ENCODE measurements around the gene HFM1. TPM values are rescaled to one million over a fixed set of nuclear protein-coding genes. Genes with fewer than 3 reads are reported as not detected.
A peak's percentile ranks its signal among the peaks of the same experiment; 100 is the strongest.
"Not testable (repeated sequence)": the region's sequence is repeated elsewhere in the genome, so short reads cannot be mapped to it uniquely, and the experiment has no call there.

The HFM1 gene
- 10 to 100 TPM in 3 of 4 donors, 1 to 10 TPM in 1; 8.2 to 25.3 (median 10.5) TPM for total RNA-seq

GRCh38 chr1:91404151-91405012, at the start of gene HFM1:
Gene HFM1 (minus strand): TSS chr1:91404837. CDS start chr1:91401082, 3,755 bp downstream.
- H3K27me3 ChIP-seq: no peaks in the 10 kb centered on the region
- no peaks in the 10 kb centered on the region for H3K36me3 ChIP-seq
- no peaks in the 10 kb centered on the region for H3K9me3 ChIP-seq
- intact Hi-C loops (cut with DNase I; ENCODE audit: low total_unique reads): no loop called here
- H3K4me1 ChIP-seq: no peaks in the 10 kb centered on the region
- H3K4me3 ChIP-seq: peak within 1 kb of the TSS; percentile 51 to 74
- peak; percentile 83 to 84 for DNase-seq
- peak; percentile 35 to 67 for TF ChIP-seq POLR2A (IDR thresholded peaks at IDR 0.05)
- peak in 2 of 4 experiments; percentile 11 to 18 for TF ChIP-seq CTCF (IDR thresholded peaks at IDR 0.05)
- peak within 1 kb of the TSS; percentile 85 to 95 for H3K27ac ChIP-seq

- Histone ChIP-seq H3K9me3 (no peaks in the 10 kb centered on the region), H3K27me3 (no peaks in the 10 kb centered on the region), H3K4me3 (no peak overlapping the region), H3K36me3 (no peaks in the 10 kb centered on the region), H3K4me1 (no peaks in the 10 kb centered on the region), H3K27ac (no peak overlapping the region)
- DNase-seq: no peak
- intact Hi-C loops (cut with DNase I; ENCODE audit: low total_unique reads): no loop called here
- TF ChIP-seq CTCF (IDR thresholded peaks at IDR 0.05) (no peak), POLR2A (IDR thresholded peaks at IDR 0.05) (no peak)
These were observed 49.5 kb upstream of the HFM1 start for GRCh38 chr1:91454136-91454535.

- H3K36me3 ChIP-seq: no peaks in the 10 kb centered on the region
- H3K27ac ChIP-seq: no peak overlapping the region
- no peaks in the 10 kb centered on the region for H3K27me3 ChIP-seq
- no peak overlapping the region for H3K4me3 ChIP-seq
- TF ChIP-seq CTCF (IDR thresholded peaks at IDR 0.05) (no peak), POLR2A (IDR thresholded peaks at IDR 0.05) (no peak)
- H3K9me3 ChIP-seq: no peaks in the 10 kb centered on the region
- intact Hi-C loops (cut with DNase I; ENCODE audit: low total_unique reads): no loop called here
- no peaks in the 10 kb centered on the region for H3K4me1 ChIP-seq
- no peak for DNase-seq
These were observed 45.6 kb upstream of the HFM1 start for GRCh38 chr1:91450260-91450659.

- H3K27me3 ChIP-seq; DNase-seq; H3K36me3 ChIP-seq; H3K27ac ChIP-seq; H3K4me3 ChIP-seq; H3K4me1 ChIP-seq; intact Hi-C loops (cut with DNase I; ENCODE audit: low total_unique reads); H3K9me3 ChIP-seq: not testable (repeated sequence)
These were observed 43.1 kb upstream of the HFM1 start for GRCh38 chr1:91447782-91448181.

- DNase-seq; intact Hi-C loops (cut with DNase I; ENCODE audit: low total_unique reads): not testable (repeated sequence)
These were observed 37.3 kb upstream of the HFM1 start for GRCh38 chr1:91441980-91442379.

GRCh38 chr1:91440847-91441246, 36.2 kb upstream of the HFM1 start:
- intact Hi-C loops (cut with DNase I; ENCODE audit: low total_unique reads): no loop called here
- Histone ChIP-seq H3K9me3 (no peaks in the 10 kb centered on the region), H3K4me3 (no peak overlapping the region), H3K4me1 (no peaks in the 10 kb centered on the region), H3K36me3 (no peaks in the 10 kb centered on the region), H3K27ac (no peak overlapping the region), H3K27me3 (no peaks in the 10 kb centered on the region)
- no peak for DNase-seq
- no peak for TF ChIP-seq POLR2A (IDR thresholded peaks at IDR 0.05)
- TF ChIP-seq CTCF (IDR thresholded peaks at IDR 0.05): no peak

More at GRCh38 chr1:91441980-91442379, 37.3 kb upstream of the HFM1 start:
- not testable (repeated sequence) for H3K4me3 ChIP-seq, H3K27me3 ChIP-seq, H3K9me3 ChIP-seq, H3K36me3 ChIP-seq, H3K4me1 ChIP-seq, H3K27ac ChIP-seq
